ENCODE data around the gene BACH2. TPM values are rescaled to one million over a fixed set of nuclear protein-coding genes. Genes with fewer than 3 reads are reported as not detected.

BACH2 gene
- polyA plus RNA-seq, 1 of the 3 experiments (the other 2 are of a cell fraction) = 0.46 TPM

DNA sequence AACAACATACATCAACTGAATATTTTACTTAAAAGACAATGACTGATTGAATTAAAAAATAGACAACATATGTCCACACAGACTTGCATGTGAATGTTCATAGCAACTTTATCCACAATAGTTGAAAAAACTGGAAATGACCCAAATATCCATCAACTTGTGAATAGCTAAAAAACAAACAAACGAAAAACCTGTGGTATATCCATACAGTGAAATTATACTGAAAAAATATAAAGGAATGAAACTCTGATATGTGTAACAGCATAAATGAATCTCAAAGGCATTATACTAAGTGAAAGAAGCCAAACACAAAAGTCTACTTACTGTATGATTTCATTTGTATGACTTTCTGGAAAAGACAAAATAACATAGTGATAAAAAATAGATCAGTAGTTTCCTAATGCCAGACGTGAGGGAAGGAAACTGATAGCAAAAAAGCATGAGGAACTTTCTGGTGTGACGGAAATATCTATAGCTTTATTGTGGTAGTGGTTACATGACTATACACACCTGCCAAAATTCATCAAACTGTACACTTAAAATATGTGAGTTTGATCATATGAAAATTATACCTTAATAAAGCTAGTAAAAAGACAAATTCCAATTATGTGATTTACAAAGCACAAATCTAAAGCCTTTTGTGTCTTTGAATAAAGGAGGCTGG lies 123.2 kb downstream of the BACH2 start:
- 85% methylated on average over 3 of the region's 3 CpGs for WGBS (ENCODE audit: low lambda C conversion rate)
- no peak for DNase-seq
- Histone ChIP-seq H3F3A (replicated peaks; ENCODE audit: insufficient read depth) (no peaks in the 10 kb centered on the region), H2AFZ (ENCODE audit: low read depth) (no peak overlapping the region), H3K4me3 (ENCODE audit: low read depth in 2 of 2, low read length in 1 of 2) (no peak overlapping the region), H3K36me3 (replicated peaks in 1 of 2; ENCODE audit: control insufficient read depth in 1 of 2, insufficient read depth in 2 of 2, low read length in 1 of 2) (no peaks in the 10 kb centered on the region), H3K9ac (no peak overlapping the region), H4K20me1 (ENCODE audit: insufficient read depth) (no peaks in the 10 kb centered on the region), H3K4me1 (ENCODE audit: control insufficient read depth in 1 of 2, insufficient read depth in 2 of 2, low read depth in 1 of 2, low read length in 1 of 2) (peaks cover 0 to 12% of the 10 kb centered on the region in 2 experiments; a peak in 1 of 4 replicates), H3K9me3 (no peaks in the 10 kb centered on the region), H3K27me3 (ENCODE audit: insufficient read depth) (no peaks in the 10 kb centered on the region), H3K9me2 (no peaks in the 10 kb centered on the region), H3K4me2 (no peak overlapping the region), H3K27ac (ENCODE audit: low read depth in 2 of 2, low read length in 1 of 2) (no peak overlapping the region), H3K79me2 (ENCODE audit: insufficient read depth) (no peaks in the 10 kb centered on the region)
- CTCF ChIA-PET = interaction anchor here (0.6 to 1.0 kb wide), 2 partner anchors 10 to 11 kb away, joined by 3 to 4 read pairs; no protein-coding TSS in a partner anchor
- TF ChIP-seq CHD2 (IDR thresholded peaks at IDR 0.05; ENCODE audit: low read length, partially characterized antibody) (no peak), FOSL2 (IDR thresholded peaks at IDR 0.05; ENCODE audit: borderline replicate concordance, low read depth) (no peak), JUND (IDR thresholded peaks at IDR 0.05) (no peak), EP300 (IDR thresholded peaks at IDR 0.05; ENCODE audit: borderline replicate concordance in 1 of 2, low read depth in 1 of 2, low read length in 1 of 2) (no peak), FOXJ3 (CRISPR knock-in tag; IDR thresholded peaks at IDR 0.05) (no peak)
- POLR2A ChIA-PET = no interaction called here

GRCh38 chr6:90170601-90171000 lies 126.0 kb downstream of the BACH2 start:
- Histone ChIP-seq H3K9ac (no peak overlapping the region), H3K9me2 (no peaks in the 10 kb centered on the region), H3K9me3 (no peaks in the 10 kb centered on the region), H3K4me2 (no peak overlapping the region), H4K20me1 (ENCODE audit: insufficient read depth) (no peaks in the 10 kb centered on the region), H3K27ac (ENCODE audit: low read depth in 2 of 2, low read length in 1 of 2) (no peak overlapping the region), H2AFZ (ENCODE audit: low read depth) (no peak overlapping the region), H3K4me3 (ENCODE audit: low read depth in 2 of 2, low read length in 1 of 2) (no peak overlapping the region), H3F3A (replicated peaks; ENCODE audit: insufficient read depth) (no peaks in the 10 kb centered on the region), H3K27me3 (ENCODE audit: insufficient read depth) (no peaks in the 10 kb centered on the region), H3K4me1 (ENCODE audit: control insufficient read depth in 1 of 2, insufficient read depth in 2 of 2, low read depth in 1 of 2, low read length in 1 of 2) (peaks cover 0 to 6% of the 10 kb centered on the region in 2 experiments; a peak in 1 of 4 replicates), H3K36me3 (replicated peaks in 1 of 2; ENCODE audit: control insufficient read depth in 1 of 2, insufficient read depth in 2 of 2, low read length in 1 of 2) (no peaks in the 10 kb centered on the region), H3K79me2 (ENCODE audit: insufficient read depth) (no peaks in the 10 kb centered on the region)
- ChIA-PET CTCF (interaction anchor here (1.1 kb wide), 1 partner anchor 200 kb away, joined by 3 read pairs; no protein-coding TSS in a partner anchor), POLR2A (no interaction called here)
- no peak for DNase-seq
- no peak for TF ChIP-seq EP300 (IDR thresholded peaks at IDR 0.05; ENCODE audit: borderline replicate concordance in 1 of 2, low read depth in 1 of 2, low read length in 1 of 2)
- TF ChIP-seq REST (IDR thresholded peaks at IDR 0.05; ENCODE audit: low read depth, low read length) = no peak
- TF ChIP-seq RFX5 (IDR thresholded peaks at IDR 0.05; ENCODE audit: low read length) = no peak

Measured in SK-N-SH (cell line).